GM12872 (cell line): ENCODE measurements around the gene SCAPER.

Experiments
- CTCF ChIP-seq: IDR thresholded peaks from 3 replicates; pipeline ENCODE4 v1.5.1; 2011; ENCODE audit warnings: low read depth, mild to moderate bottlenecking, low read length, moderate library complexity; ENCODE audit not compliant: insufficient read depth

Gene SCAPER

GRCh38 chr15:76345880-76346668 lies 559.1 kb downstream of the SCAPER start:
- no peak for TF ChIP-seq CTCF

GRCh38 chr15:76345583-76345879 lies 559.6 kb downstream of the SCAPER start:
- no peak for TF ChIP-seq CTCF

- no peak for TF ChIP-seq CTCF
These were observed 560.1 kb downstream of the SCAPER start for GRCh38 chr15:76344893-76345582.

GRCh38 chr15:76343313-76343996 lies 561.7 kb downstream of the SCAPER start:
- TF ChIP-seq CTCF: no peak

- no peak for TF ChIP-seq CTCF
These were observed 562.5 kb downstream of the SCAPER start for GRCh38 chr15:76342382-76343201.

GRCh38 chr15:76342058-76342381 lies 563.1 kb downstream of the SCAPER start:
- no peak for TF ChIP-seq CTCF

GRCh38 chr15:76341366-76342057 lies 563.6 kb downstream of the SCAPER start:
- TF ChIP-seq CTCF: no peak
